Anterior cingulate cortex (tissue), 58 donors: ENCODE results near the gene GAN.

ENCODE experiments used
- DNase-seq, 58 donors: peaks; one replicate each; lab custom pipeline; 2025; lab: John Stamatoyannopoulos, UW

GAN gene

DNA sequence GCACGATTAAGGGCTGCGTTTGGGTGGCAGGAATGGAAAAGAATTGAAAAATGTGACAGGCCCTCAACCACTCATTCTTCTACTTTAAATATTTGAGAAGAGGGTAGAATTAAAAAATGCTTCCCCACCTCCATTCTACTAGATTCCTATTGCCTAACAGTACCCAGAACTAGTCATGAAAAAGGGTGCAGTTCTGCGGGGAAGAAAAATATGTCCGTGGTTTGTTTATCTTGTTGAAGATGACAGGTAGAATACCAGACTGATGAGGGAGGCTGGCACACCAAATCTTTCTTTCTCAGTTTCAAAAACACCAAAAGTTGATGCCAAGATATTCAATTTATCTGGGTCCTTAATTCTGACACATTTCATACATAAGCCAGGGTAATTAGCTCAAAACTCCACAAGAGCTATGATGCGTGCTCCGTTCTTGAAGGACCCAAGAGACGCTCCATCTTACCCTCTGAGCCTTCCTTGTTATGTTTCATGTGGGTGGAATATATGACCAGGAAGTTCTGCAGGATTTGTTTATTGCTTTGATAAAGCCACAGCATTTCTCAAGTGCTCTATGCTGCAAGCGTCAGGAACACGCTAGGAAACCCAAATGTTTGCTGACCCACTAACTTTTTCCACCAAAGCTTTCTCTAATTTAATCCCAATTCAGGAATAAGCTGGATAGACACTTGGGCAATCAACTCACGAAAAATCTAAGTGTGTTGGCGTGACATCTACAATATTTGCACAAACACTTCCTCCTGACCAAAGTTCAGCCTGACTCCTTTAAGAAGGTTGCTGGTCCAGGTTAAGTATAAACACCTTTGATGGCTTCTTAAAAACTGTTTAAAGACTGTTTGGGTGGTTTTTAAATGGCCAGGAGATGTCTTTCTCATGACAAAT is 20.6 kb upstream of the GAN start:
- no peak for DNase-seq

- no peak for DNase-seq
Observed at GRCh38 chr16:81296631-81297030, 18.1 kb upstream of the GAN start.

- no peak for DNase-seq
Observed at GRCh38 chr16:81307770-81308169, 7.0 kb upstream of the GAN start.

- no peak for DNase-seq
Observed at GRCh38 chr16:81310045-81310644, 4.6 kb upstream of the GAN start.

GRCh38 chr16:81311762-81312161 is 3.0 kb upstream of the GAN start:
- no peak for DNase-seq

DNA sequence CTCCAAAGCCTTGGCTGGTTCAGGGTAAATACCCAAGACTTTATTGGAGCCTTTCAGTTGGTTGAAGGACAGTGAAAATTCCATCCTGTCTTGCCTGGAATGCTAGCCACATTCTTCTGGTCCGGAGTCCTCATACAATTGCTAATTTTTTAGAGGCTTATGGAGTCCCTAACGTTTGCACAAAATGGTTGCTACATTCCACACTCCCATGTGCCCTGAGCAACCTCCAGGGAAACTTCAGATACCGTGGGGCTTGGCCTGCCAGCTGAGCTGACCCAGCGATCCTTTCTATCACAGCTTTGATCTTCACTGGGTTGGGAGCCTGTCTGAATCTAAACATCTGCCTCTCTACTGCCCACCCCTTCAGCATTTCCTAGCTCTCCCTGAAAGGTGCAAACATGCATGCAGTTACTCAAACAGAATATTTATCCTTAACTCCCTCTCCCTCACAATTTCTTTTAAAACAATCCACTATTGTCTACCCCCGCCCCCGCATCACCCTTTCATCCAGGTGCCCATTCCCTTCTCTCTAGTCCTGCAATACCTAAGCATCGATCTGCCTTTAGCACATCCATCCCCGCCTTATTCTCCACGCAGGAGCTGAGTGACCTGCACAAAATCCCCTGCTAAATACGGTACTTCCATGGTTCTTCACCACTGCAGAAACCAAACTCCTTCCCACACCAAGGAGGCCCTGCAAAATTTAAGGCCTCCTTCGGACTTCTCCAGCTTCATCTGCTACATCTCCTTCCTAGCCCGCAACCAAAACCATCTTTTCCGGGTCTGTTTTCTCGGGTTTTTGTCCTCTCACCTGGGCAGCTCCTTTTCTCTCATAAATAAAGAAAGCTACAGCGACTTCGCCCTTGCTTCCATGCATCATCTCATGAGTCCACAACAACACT is 810 bp upstream of the GAN start:
- DNase-seq: peak in 4 of 58 donors; percentile 37 to 61 (median 52)

GRCh38 chr16:81315271-81316175 is 761 bp downstream of the GAN start:
- peak in 44 of 58 donors; percentile 2 to 54 (median 26) for DNase-seq

DNA sequence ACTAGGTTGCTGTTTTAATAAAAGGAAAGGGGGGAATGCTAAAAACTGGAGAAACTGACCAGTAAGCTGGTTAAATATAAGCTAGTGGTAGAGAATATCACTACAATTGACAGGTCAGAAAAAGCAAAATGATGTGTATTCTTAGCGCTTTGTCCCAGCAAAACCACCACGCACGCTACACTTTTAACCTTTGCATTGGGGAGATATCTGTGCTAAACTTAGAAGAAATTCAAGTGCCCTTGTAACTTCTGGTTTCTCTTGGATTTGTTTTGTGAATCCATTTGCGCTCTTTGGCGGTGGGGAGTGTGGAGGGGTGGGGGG is 1.4 kb downstream of the GAN start:
- DNase-seq: no peak

DNA sequence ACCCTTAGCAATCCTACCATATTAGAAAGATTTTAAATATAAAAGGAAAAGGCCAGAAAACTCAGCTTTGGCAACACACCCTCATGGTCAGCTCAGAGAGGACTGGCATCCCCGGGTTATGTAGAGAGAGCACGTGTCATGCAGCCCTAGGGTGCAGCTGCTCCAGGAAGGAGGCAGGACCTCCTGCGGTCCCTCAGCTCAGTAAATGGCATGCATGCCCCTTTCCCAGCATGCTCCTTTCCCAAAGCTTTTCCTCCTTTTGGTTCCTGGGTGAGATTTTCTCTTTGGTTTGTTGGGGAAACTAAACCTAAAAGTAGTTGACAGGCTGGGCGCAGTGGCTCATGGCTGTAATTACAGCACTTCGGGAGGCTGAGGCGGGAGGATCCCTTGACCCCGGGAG is 3.9 kb downstream of the GAN start:
- DNase-seq: no peak

- no peak for DNase-seq
Observed at GRCh38 chr16:81319221-81319912, 4.6 kb downstream of the GAN start.

- DNase-seq: no peak
Observed at GRCh38 chr16:81321039-81321438, 6.3 kb downstream of the GAN start.

GRCh38 chr16:81321536-81321935 is 6.8 kb downstream of the GAN start:
- no peak for DNase-seq

DNA sequence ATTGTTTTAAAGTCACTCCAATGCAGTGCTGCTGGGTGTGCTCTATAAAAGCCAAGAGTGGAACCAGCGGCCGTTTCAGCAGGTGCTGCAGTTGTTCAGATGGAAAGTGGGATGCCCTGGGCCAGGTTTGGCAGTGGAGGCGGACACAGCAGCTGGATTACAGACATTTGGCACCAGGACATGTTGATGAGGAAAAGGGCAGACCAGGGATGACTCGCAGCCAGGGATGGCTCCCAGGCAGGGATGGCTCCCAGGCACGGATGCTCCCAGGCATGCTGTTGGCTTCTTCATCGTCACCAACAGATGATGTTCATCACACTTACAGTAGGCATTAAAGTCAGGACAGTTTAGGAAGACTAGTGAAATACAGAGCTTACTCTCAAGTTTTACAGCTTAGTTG is 10.0 kb downstream of the GAN start:
- no peak for DNase-seq

- DNase-seq: peak in 3 of 58 donors; percentile 4 to 62 (median 23)
Observed at GRCh38 chr16:81327011-81327410, 12.2 kb downstream of the GAN start.

DNA sequence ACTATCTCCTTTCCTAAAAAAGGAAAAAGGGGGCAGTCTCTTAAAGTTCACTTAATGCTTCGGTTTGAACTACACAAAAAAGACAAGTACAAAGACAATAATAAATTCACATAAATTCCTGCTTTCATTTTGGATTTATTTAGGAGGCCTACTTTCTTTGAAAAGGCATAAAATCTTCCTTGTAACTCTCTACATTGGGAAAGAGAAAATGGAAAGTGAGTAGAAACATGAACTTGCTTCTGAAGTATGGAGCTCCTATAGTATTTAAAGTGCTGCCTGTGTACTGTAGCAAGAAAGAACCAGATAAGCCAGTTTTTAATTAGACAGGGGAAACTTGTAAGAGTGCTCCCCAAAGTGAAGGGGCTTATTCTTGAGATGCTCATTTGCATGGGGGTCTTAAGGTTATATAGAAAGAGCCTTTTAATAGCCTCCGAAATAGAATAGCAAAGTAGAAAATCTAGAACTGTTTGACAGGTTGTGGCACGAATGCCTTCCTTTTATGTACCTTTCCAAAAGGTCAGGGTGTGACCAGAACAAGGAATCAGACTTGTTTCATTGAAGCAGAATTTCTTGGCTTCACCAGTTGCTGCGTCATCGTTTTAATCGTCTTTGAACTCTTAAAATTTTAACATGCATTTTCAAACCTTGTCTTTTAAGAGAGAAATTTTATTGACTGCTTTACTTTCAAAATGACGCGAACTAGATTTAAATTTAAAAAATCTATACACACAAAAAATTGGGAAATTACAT is 12.9 kb downstream of the GAN start:
- DNase-seq: no peak

DNA sequence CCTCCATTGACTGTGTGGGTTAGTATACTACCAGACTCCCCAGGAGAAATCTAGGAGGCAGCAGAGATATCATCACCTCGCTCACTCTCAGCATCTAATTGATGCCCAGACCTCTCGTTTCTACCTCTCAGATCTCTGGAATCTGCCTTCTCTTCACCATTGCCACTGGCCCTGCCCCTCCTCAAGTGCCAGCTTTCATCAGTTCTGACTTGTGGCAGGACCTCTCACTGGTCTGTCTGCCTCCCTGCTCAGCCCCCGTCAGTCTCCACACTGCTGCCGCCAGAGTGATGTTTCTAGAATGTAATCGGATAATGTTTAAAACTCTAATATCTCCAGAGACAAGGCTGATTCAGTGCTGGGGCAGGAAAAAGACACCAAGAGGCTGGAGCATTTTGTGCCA is 15.2 kb downstream of the GAN start:
- no peak for DNase-seq

GRCh38 chr16:81333356-81333755 is 18.6 kb downstream of the GAN start:
- DNase-seq: no peak

DNA sequence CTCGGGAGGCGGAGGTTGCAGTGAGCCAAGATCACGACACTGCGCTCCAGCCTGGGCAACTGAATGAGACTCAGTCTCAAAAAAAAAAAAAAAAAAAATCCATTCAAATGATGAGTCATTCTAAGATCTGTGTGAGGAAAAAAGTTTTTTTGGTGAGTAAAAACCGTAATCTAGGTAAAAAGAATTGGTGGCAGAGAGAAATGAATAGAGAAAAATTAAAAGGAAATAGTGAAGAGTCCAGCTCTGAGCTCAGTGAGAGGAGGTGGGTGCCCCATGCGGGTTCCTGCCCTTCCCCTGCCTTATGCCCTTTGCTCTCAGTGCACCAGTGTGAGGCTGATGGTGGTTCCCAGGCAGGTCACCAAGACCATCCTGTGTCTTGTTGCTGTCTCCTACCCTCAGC is 20.9 kb downstream of the GAN start:
- DNase-seq: no peak

DNA sequence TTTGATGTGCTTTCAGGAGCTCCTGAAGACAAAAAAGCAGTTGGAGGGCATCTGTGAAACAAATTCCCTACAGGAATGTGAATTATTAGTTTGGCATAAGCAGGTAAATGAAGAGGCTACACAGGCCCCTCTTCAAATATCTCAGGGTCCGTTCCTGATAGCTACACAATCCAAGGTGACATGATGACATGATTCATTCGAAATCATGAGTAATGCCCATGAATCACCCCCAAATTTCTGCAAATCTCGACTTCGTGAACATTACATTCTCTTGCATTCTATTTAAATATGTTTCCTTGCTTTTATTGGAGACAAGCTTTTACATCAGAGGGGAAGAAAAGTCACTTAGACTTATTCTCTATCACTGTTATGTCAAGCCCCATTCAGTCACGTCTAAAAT is 22.3 kb downstream of the GAN start:
- DNase-seq: no peak
